ENCODE measurements around the gene SDF4. TPM values are rescaled to one million over a fixed set of nuclear protein-coding genes. Genes with fewer than 3 reads are reported as not detected.
"Not testable (repeated sequence)": the region's sequence is repeated elsewhere in the genome, so short reads cannot be mapped to it uniquely, and the experiment has no call there.

SDF4 gene
- total RNA-seq, 2 donors from 2014 or later: 157 to 230 TPM

- Histone ChIP-seq H3K36me3 (peaks cover 36% of the 10 kb centered on the region), H3K4me1 (ENCODE audit: control insufficient read depth in 1 of 2, low read depth in 2 of 2) (no peaks in the 10 kb centered on the region), H3K9me3 (no peaks in the 10 kb centered on the region), H3K27ac (no peak overlapping the region), H3K4me3 (no peak overlapping the region), H3K27me3 (replicated peaks; ENCODE audit: insufficient read depth) (no peaks in the 10 kb centered on the region)
- ATAC-seq (ENCODE audit: insufficient number of reproducible peaks, low FRiP score, low read depth): no peak
- no peak for DNase-seq (ENCODE audit: low spot score)
- TF ChIP-seq, protein P1, sequence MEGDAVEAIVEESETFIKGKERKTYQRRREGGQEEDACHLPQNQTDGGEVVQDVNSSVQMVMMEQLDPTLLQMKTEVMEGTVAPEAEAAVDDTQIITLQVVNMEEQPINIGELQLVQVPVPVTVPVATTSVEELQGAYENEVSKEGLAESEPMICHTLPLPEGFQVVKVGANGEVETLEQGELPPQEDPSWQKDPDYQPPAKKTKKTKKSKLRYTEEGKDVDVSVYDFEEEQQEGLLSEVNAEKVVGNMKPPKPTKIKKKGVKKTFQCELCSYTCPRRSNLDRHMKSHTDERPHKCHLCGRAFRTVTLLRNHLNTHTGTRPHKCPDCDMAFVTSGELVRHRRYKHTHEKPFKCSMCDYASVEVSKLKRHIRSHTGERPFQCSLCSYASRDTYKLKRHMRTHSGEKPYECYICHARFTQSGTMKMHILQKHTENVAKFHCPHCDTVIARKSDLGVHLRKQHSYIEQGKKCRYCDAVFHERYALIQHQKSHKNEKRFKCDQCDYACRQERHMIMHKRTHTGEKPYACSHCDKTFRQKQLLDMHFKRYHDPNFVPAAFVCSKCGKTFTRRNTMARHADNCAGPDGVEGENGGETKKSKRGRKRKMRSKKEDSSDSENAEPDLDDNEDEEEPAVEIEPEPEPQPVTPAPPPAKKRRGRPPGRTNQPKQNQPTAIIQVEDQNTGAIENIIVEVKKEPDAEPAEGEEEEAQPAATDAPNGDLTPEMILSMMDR (IDR thresholded peaks at IDR 0.05): no peak
Measured at GRCh38 chr1:1254667-1254998, 22.8 kb upstream of the SDF4 start.

DNA sequence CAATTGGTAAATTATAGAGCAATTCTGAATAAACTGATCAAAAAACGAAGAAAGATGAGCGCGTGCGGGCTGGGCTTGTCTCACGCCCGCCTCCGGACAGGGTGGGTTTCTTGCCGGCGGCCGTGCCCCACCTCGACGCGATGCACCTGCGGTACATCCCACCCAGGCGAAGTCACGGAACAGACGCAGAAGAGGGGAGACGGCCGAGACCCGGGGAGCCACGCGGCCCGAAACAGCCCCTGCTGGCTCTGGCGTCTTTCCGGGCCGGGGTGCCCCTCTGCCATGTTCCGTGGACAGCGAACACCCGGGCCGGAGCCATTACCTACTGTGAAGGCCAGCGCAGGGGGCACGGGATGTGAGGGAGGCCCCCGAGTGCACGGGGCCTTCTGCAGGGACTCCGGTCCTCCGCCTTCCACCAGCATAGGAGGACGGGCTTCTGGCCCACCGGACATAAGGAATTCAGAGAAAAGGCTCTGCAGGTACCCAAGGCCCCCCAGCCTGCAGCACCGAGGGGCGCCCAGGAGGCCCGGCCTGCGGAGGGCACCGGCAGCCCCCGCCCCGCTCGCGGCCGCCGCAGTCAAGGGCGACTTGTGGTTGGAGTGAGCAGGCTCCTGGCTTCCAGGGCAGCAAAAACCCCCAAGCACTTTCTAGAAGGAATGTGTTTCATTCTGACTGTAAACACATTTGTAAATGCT, 22.3 kb upstream of the SDF4 start:
- ATAC-seq (ENCODE audit: insufficient number of reproducible peaks, low FRiP score, low read depth) (no peak), DNase-seq (ENCODE audit: low spot score) (no peak)
- H3K36me3 ChIP-seq: peaks cover 36% of the 10 kb centered on the region
- TF ChIP-seq, protein P1 (IDR thresholded peaks at IDR 0.05): no peak
- H3K9me3 ChIP-seq: no peaks in the 10 kb centered on the region
- no peaks in the 10 kb centered on the region for H3K4me1 ChIP-seq (ENCODE audit: control insufficient read depth in 1 of 2, low read depth in 2 of 2)
- H3K27ac ChIP-seq: no peak overlapping the region
- H3K27me3 ChIP-seq (replicated peaks; ENCODE audit: insufficient read depth): no peaks in the 10 kb centered on the region
- no peak overlapping the region for H3K4me3 ChIP-seq

- ATAC-seq (ENCODE audit: insufficient number of reproducible peaks, low FRiP score, low read depth): no peak
- H3K4me1 ChIP-seq (ENCODE audit: control insufficient read depth in 1 of 2, low read depth in 2 of 2): no peaks in the 10 kb centered on the region
- TF ChIP-seq, protein P1 (IDR thresholded peaks at IDR 0.05): no peak
- no peak for DNase-seq (ENCODE audit: low spot score)
- H3K9me3 ChIP-seq: no peaks in the 10 kb centered on the region
- no peaks in the 10 kb centered on the region for H3K27me3 ChIP-seq (replicated peaks; ENCODE audit: insufficient read depth)
- H3K4me3 ChIP-seq: no peak overlapping the region
- H3K27ac ChIP-seq: no peak overlapping the region
- H3K36me3 ChIP-seq: peaks cover 36% of the 10 kb centered on the region
Measured at GRCh38 chr1:1253314-1253713, 21.5 kb upstream of the SDF4 start.

- Histone ChIP-seq H3K9me3 (no peaks in the 10 kb centered on the region), H3K27ac (no peak overlapping the region), H3K36me3 (peaks cover 26% of the 10 kb centered on the region), H3K4me1 (ENCODE audit: control insufficient read depth in 1 of 2, low read depth in 2 of 2) (no peaks in the 10 kb centered on the region), H3K4me3 (no peak overlapping the region), H3K27me3 (replicated peaks; ENCODE audit: insufficient read depth) (no peaks in the 10 kb centered on the region)
- DNase-seq (ENCODE audit: low spot score): no peak
- TF ChIP-seq, protein P1 (IDR thresholded peaks at IDR 0.05): no peak
- ATAC-seq (ENCODE audit: insufficient number of reproducible peaks, low FRiP score, low read depth): no peak
Measured at GRCh38 chr1:1250786-1251284, 19.0 kb upstream of the SDF4 start.

DNA sequence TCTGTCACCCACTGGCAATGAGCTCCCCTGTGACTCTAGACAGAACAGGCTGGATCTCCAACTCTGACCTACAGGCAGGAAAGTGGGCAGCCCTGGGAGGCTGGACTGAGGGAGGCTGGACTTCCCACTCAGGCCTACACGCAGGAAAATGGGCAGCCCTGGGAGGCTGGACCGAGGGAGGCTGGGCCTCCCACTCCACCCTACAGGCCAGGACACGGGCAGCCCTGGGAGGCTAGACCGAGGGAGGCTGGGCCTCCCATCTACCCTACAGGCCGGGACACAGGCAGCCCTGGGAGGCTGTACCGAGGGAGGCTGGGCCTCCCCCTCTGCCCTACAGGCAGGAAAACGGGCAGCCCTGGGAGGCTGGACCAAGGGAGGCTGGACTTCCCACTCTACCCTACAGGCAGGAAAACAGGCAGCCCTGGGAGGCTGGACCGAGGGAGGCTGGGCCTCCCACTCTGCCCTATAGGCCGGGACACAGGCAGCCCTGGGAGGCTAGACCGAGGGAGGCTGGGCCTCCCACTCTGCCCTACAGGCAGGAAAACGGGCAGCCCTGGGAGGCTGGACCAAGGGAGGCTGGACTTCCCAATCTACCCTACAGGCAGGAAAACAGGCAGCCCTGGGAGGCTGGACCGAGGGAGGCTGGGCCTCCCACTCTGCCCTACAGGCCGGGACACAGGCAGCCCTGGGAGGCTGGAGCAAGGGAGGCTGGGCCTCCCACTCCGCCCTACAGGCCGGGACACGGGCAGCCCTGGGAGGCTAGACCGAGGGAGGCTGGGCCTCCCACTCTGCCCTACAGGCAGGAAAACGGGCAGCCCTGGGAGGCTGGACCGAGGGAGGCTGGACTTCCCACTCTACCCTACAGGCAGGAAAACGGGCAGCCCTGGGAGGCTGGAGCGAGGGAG, 16.5 kb upstream of the SDF4 start:
- not testable (repeated sequence) for H3K27me3 ChIP-seq (replicated peaks; ENCODE audit: insufficient read depth); H3K4me1 ChIP-seq (ENCODE audit: control insufficient read depth in 1 of 2, low read depth in 2 of 2); H3K4me3 ChIP-seq; ATAC-seq (ENCODE audit: insufficient number of reproducible peaks, low FRiP score, low read depth); H3K36me3 ChIP-seq; H3K27ac ChIP-seq; DNase-seq (ENCODE audit: low spot score); H3K9me3 ChIP-seq
